H1 (cell line): ENCODE results near the gene LMNTD2. TPM values are rescaled to one million over a fixed set of nuclear protein-coding genes. Genes with fewer than 3 reads are reported as not detected.

Experiments
- BRCA1 ChIP-seq: IDR thresholded peaks from 2 replicates; pipeline ENCODE4 v1.6.1; 2012; ENCODE audit warnings: low read depth, low read length, improper control_type of control experiment
- CHD7 ChIP-seq: fragments of 300-600 bp; sonication (generic); IDR thresholded peaks from 2 replicates; pipeline ENCODE4 v1.7.1; 2012; ENCODE audit warnings: low read length, moderate library complexity, mild to moderate bottlenecking, inconsistent platforms; ENCODE audit not compliant: insufficient replicate concordance
- CTCF ChIP-seq, 3 experiments: IDR thresholded peaks; 1 replicate in 2 of 3; 2 replicates in 1 of 3; pipeline versions ENCODE4 v1.5.1 to v1.6.1; 2011; ENCODE audit warnings: low read length in 3 of 3, mild to moderate bottlenecking in 3 of 3, inconsistent platforms in 2 of 3, low read depth in 1 of 3, moderate library complexity in 1 of 3; ENCODE audit not compliant: insufficient read depth in 1 of 3; ENCODE audit errors: control extremely low read depth in 1 of 3
- E2F6 ChIP-seq: IDR thresholded peaks from 2 replicates; pipeline ENCODE4 v1.6.1; 2012; ENCODE audit warnings: inconsistent platforms
- RAD21 ChIP-seq, 2 experiments: IDR thresholded peaks in 1 of 2; conservative IDR thresholded peaks in 1 of 2; 2 replicates each; pipeline ENCODE4 v1.6.1; 2011; ENCODE audit warnings: low read depth in 2 of 2, low read length in 2 of 2, improper control_type of control experiment in 1 of 2, inconsistent platforms in 1 of 2, mild to moderate bottlenecking in 1 of 2, moderate library complexity in 1 of 2
- RFX5 ChIP-seq: IDR thresholded peaks from 2 replicates; pipeline ENCODE4 v1.6.1; 2011; ENCODE audit warnings: low read depth, low read length, improper control_type of control experiment, borderline replicate concordance
- SIX5 ChIP-seq: IDR thresholded peaks from 2 replicates; pipeline ENCODE4 v1.6.1; 2011; ENCODE audit warnings: mild to moderate bottlenecking, low read depth, low read length
- TEAD4 ChIP-seq: IDR thresholded peaks from 2 replicates; pipeline ENCODE4 v1.6.1; 2012; ENCODE audit warnings: low read depth, low read length, inconsistent platforms, mixed read lengths
- polyA plus RNA-seq, 7 experiments: library from polyadenylated mRNA; depleted of rRNA in 3 of 7; stranded (reverse) in 5 of 7; unstranded in 2 of 7; fragments of >200 nt in 5 of 7; fragments of 200-250 nt in 2 of 7; gene quantifications; 1 replicate in 5 of 7; 2 replicates in 1 of 7; 4 replicates in 1 of 7; pipeline versions ENCODE4 v1.2.1 to v1.2.3, GENCODE V29; 2011 to 2013; ENCODE audit warnings: missing spikeins in 2 of 7, mixed read lengths in 2 of 7
- total RNA-seq: library from RNA; stranded (reverse); fragmentation: NEBNext Ultra II Directional; extraction: Animal tissue kit (Norgen Biotek cat#: 25700); gene quantifications from 2 replicates; pipeline ENCODE4 v1.2.1, GENCODE V29; 2021

LMNTD2 gene
- total and polyA plus RNA-seq, 2 of the 8 experiments (the other 6 are each of a cell fraction or from before 2014, with no cell fraction given) = 1.6 to 3.1 TPM

GRCh38 chr11:541433-541885 lies 19.1 kb downstream of the LMNTD2 start (continued):
- TF ChIP-seq CHD7 (no peak), BRCA1 (no peak), E2F6 (no peak), RFX5 (no peak), CTCF (IDR thresholded peaks at IDR 0.05; ENCODE audit: control extremely low read depth in 1 of 3, insufficient read depth in 1 of 3, low read depth in 1 of 3, low read length in 3 of 3) (no peak), SIX5 (no peak), RAD21 (IDR thresholded peaks at IDR 0.05 in 1 of 2, conservative IDR thresholded peaks at IDR 0.05 in 1 of 2; ENCODE audit: low read depth in 2 of 2, low read length in 2 of 2) (no peak), TEAD4 (no peak)
